GM12873 (cell line): ENCODE results near the gene PICALM.

Source experiments
- CTCF ChIP-seq: IDR thresholded peaks from 2 replicates; pipeline ENCODE4 v1.5.1; 2012; ENCODE audit warnings: low read depth, mild to moderate bottlenecking, moderate library complexity, low read length, control low read depth; ENCODE audit not compliant: insufficient read depth; ENCODE audit errors: missing control alignments

PICALM gene

GRCh38 chr11:86108191-86108590, 39.3 kb upstream of the PICALM start:
- TF ChIP-seq CTCF, result no peak

GRCh38 chr11:86106916-86107315, 38.0 kb upstream of the PICALM start:
- no peak for TF ChIP-seq CTCF

- TF ChIP-seq CTCF, result no peak
Measured at GRCh38 chr11:86103808-86104207, 34.9 kb upstream of the PICALM start.

- no peak for TF ChIP-seq CTCF
Measured at GRCh38 chr11:86101941-86102407, 33.1 kb upstream of the PICALM start.

GRCh38 chr11:86101493-86101892, 32.6 kb upstream of the PICALM start:
- no peak for TF ChIP-seq CTCF

GRCh38 chr11:86099874-86100273, 31.0 kb upstream of the PICALM start:
- no peak for TF ChIP-seq CTCF

GRCh38 chr11:86097980-86098379, 29.1 kb upstream of the PICALM start:
- TF ChIP-seq CTCF, result no peak
